HG02840 (cell line): ENCODE results near the gene UBL5.

Source experiments
- ATAC-seq: cut with Tn5 transposase; IDR thresholded peaks from one replicate; pipeline ENCODE4 v1.9.1; 2021; ENCODE audit warnings: mild to moderate bottlenecking, moderate library complexity, moderate number of reproducible peaks; ENCODE audit not compliant: unreplicated experiment, low FRiP score

Gene UBL5

GRCh38 chr19:9848762-9849161 is 21.0 kb downstream of the UBL5 start:
- no peak for ATAC-seq

GRCh38 chr19:9849791-9850190 is 22.1 kb downstream of the UBL5 start:
- no peak for ATAC-seq

GRCh38 chr19:9850235-9850959 is 22.7 kb downstream of the UBL5 start:
- no peak for ATAC-seq

- no peak for ATAC-seq
Measured at GRCh38 chr19:9854282-9854846, 26.6 kb downstream of the UBL5 start.

GRCh38 chr19:9856609-9857008 is 28.9 kb downstream of the UBL5 start:
- no peak for ATAC-seq

- no peak for ATAC-seq
Measured at GRCh38 chr19:9857076-9857721, 29.5 kb downstream of the UBL5 start.

- no peak for ATAC-seq
Measured at GRCh38 chr19:9857920-9858746, 30.4 kb downstream of the UBL5 start.

GRCh38 chr19:9858766-9859165 is 31.0 kb downstream of the UBL5 start:
- ATAC-seq, result no peak

GRCh38 chr19:9860407-9860806 is 32.7 kb downstream of the UBL5 start:
- ATAC-seq, result no peak

- no peak for ATAC-seq
Measured at GRCh38 chr19:9861503-9861902, 33.8 kb downstream of the UBL5 start.

GRCh38 chr19:9862938-9863337 is 35.2 kb downstream of the UBL5 start:
- ATAC-seq, result no peak

GRCh38 chr19:9863759-9864158 is 36.0 kb downstream of the UBL5 start:
- ATAC-seq, result no peak

GRCh38 chr19:9865732-9866501 is 38.2 kb downstream of the UBL5 start:
- no peak for ATAC-seq

GRCh38 chr19:9868983-9869617 is 41.4 kb downstream of the UBL5 start:
- ATAC-seq, result no peak

- no peak for ATAC-seq
Measured at GRCh38 chr19:9871626-9872338, 44.1 kb downstream of the UBL5 start.

- no peak for ATAC-seq
Measured at GRCh38 chr19:9872618-9873242, 45.0 kb downstream of the UBL5 start.

- ATAC-seq, result no peak
Measured at GRCh38 chr19:9875031-9875627, 47.4 kb downstream of the UBL5 start.

- ATAC-seq, result no peak
Measured at GRCh38 chr19:9875796-9876195, 48.1 kb downstream of the UBL5 start.
